HG03103 (cell line): ENCODE results near the gene ZDHHC17.

Experiments used
- ATAC-seq: cut with Tn5 transposase; IDR thresholded peaks from one replicate; pipeline ENCODE4 v1.9.1; 2021; ENCODE audit warnings: low read depth; ENCODE audit not compliant: unreplicated experiment

The ZDHHC17 gene

GRCh38 chr12:76874491-76875190, 110.7 kb downstream of the ZDHHC17 start:
- ATAC-seq, result no peak

- no peak for ATAC-seq
Measured at GRCh38 chr12:76876696-76877229, 112.8 kb downstream of the ZDHHC17 start.

- peak; percentile 34 for ATAC-seq
Measured at GRCh38 chr12:76878099-76878898, 114.4 kb downstream of the ZDHHC17 start.

- ATAC-seq, result peak; percentile 92
Measured at GRCh38 chr12:76878899-76879709, 115.2 kb downstream of the ZDHHC17 start, which contains the start of gene CSRP2. CSRP2 (minus strand) TSS chr12:76879019; CDS start chr12:76866260, 12,759 bp downstream.

- ATAC-seq, result no peak
Measured at GRCh38 chr12:76879710-76880518, 116.0 kb downstream of the ZDHHC17 start.

GRCh38 chr12:76880519-76881023, 116.7 kb downstream of the ZDHHC17 start:
- ATAC-seq, result no peak

- no peak for ATAC-seq
Measured at GRCh38 chr12:76881142-76881541, 117.2 kb downstream of the ZDHHC17 start.

- no peak for ATAC-seq
Measured at GRCh38 chr12:76882367-76882766, 118.5 kb downstream of the ZDHHC17 start.

GRCh38 chr12:76883151-76883550, 119.2 kb downstream of the ZDHHC17 start:
- ATAC-seq, result no peak

- ATAC-seq, result no peak
Measured at GRCh38 chr12:76883811-76884210, 119.9 kb downstream of the ZDHHC17 start.

- no peak for ATAC-seq
Measured at GRCh38 chr12:76888775-76889174, 124.9 kb downstream of the ZDHHC17 start.

GRCh38 chr12:76890151-76891143, 126.5 kb downstream of the ZDHHC17 start:
- ATAC-seq, result no peak

- ATAC-seq, result no peak
Measured at GRCh38 chr12:76891609-76892008, 127.7 kb downstream of the ZDHHC17 start.

- no peak for ATAC-seq
Measured at GRCh38 chr12:76895796-76896195, 131.9 kb downstream of the ZDHHC17 start.

- ATAC-seq, result no peak
Measured at GRCh38 chr12:76896274-76896673, 132.4 kb downstream of the ZDHHC17 start.

GRCh38 chr12:76898442-76898841, 134.5 kb downstream of the ZDHHC17 start:
- ATAC-seq, result no peak

- no peak for ATAC-seq
Measured at GRCh38 chr12:76899522-76899921, 135.6 kb downstream of the ZDHHC17 start.

- ATAC-seq, result no peak
Measured at GRCh38 chr12:76901628-76902380, 137.9 kb downstream of the ZDHHC17 start.
